CD4-positive, CD25-positive, alpha-beta regulatory T cell (primary cell): ENCODE results near the gene HGF. TPM values are rescaled to one million over a fixed set of nuclear protein-coding genes. Genes with fewer than 3 reads are reported as not detected.
A peak's percentile ranks its signal among the peaks of the same experiment; 100 is the strongest.
"Not testable (repeated sequence)": the region's sequence is repeated elsewhere in the genome, so short reads cannot be mapped to it uniquely, and the experiment has no call there.

Experiments used
- ATAC-seq, 2 donors: fragments of 150-1000 bp; cut with Tn5 transposase; one replicate each; pipeline ENCODE4 v1.10.0; 2021; ENCODE audit warnings: low read depth in 2 of 2, moderate number of reproducible peaks in 2 of 2, moderate library complexity in 1 of 2
- DNase-seq, 3 donors: peaks; one replicate each; pipeline versions ENCODE4 v3.0.0 to v3.0.0-alpha.2; 2012 to 2022; ENCODE audit warnings: mixed read lengths in 1 of 3
- H3K27ac ChIP-seq: one replicate; pipeline ENCODE4 v1.7.0; 2013; ENCODE audit warnings: mild to moderate bottlenecking, low read length; ENCODE audit not compliant: insufficient read depth, poor library complexity, severe bottlenecking
- H3K27me3 ChIP-seq: one replicate; pipeline ENCODE4 v1.7.0; 2013; ENCODE audit warnings: low read length; ENCODE audit not compliant: control insufficient read depth, insufficient read depth
- H3K36me3 ChIP-seq: one replicate; pipeline ENCODE4 v1.7.0; 2013; ENCODE audit warnings: mild to moderate bottlenecking, low read length, moderate library complexity; ENCODE audit not compliant: control insufficient read depth, insufficient read depth
- H3K4me1 ChIP-seq: 2 replicates; pipeline ENCODE4 v1.7.0; 2013; ENCODE audit warnings: mild to moderate bottlenecking, low read length; ENCODE audit not compliant: insufficient read depth, control insufficient read depth, poor library complexity, severe bottlenecking
- H3K4me3 ChIP-seq: one replicate; pipeline ENCODE4 v1.7.0; 2013; ENCODE audit warnings: low read depth, mild to moderate bottlenecking, low read length, moderate library complexity
- H3K9me3 ChIP-seq, 2 experiments: 1 replicate in 1 of 2; 2 replicates in 1 of 2; pipeline ENCODE4 v1.7.0; 2013; ENCODE audit warnings: low read length in 2 of 2, mild to moderate bottlenecking in 1 of 2, moderate library complexity in 1 of 2; ENCODE audit not compliant: control insufficient read depth in 2 of 2
- H3K27ac Mint-ChIP-seq, 3 donors: one replicate each; pipeline ENCODE4 v1.8.0; 2020 to 2022; ENCODE audit warnings: mild to moderate bottlenecking in 3 of 3, mixed read lengths in 3 of 3, moderate library complexity in 2 of 3
- H3K27me3 Mint-ChIP-seq: one replicate; pipeline ENCODE4 v1.8.0; 2022; ENCODE audit warnings: mild to moderate bottlenecking, mixed read lengths
- H3K36me3 Mint-ChIP-seq: one replicate; pipeline ENCODE4 v1.8.0; 2020; ENCODE audit warnings: mixed read lengths
- H3K4me1 Mint-ChIP-seq, 4 donors: one replicate each; pipeline ENCODE4 v1.8.0; 2020 to 2022; ENCODE audit warnings: mixed read lengths in 4 of 4, mild to moderate bottlenecking in 1 of 4
- H3K4me3 Mint-ChIP-seq, 4 donors: one replicate each; pipeline ENCODE4 v1.8.0; 2020 to 2022; ENCODE audit warnings: mild to moderate bottlenecking in 4 of 4, mixed read lengths in 4 of 4, moderate library complexity in 3 of 4
- H3K9me3 Mint-ChIP-seq, 7 donors: one replicate each; pipeline ENCODE4 v1.8.0; 2020 to 2022; ENCODE audit warnings: mixed read lengths in 7 of 7, mild to moderate bottlenecking in 3 of 7, moderate library complexity in 2 of 7
- polyA plus RNA-seq, 4 donors: library from polyadenylated mRNA; unstranded; fragments of 300-500 nt; fragmentation: Illumina TruSeq; gene quantifications; one replicate each; pipeline ENCODE4 v1.2.3, GENCODE V29; 2021
- total RNA-seq: library from RNA; stranded (reverse); gene quantifications from one replicate; pipeline ENCODE4 v1.2.3, GENCODE V29; 2022

The HGF gene
- total RNA-seq (0.57 TPM), polyA plus RNA-seq (not detected)

- Mint-ChIP-seq H3K27ac (no peak within 1 kb of the TSS), H3K36me3 (no peaks in the 10 kb centered on the region), H3K4me1 (no peaks in the 10 kb centered on the region), H3K4me3 (peak within 1 kb of the TSS in 1 of 4 donors; percentile 48), H3K27me3 (no peaks in the 10 kb centered on the region), H3K9me3 (peaks cover 2 to 12% (median 5%) of the 10 kb centered on the region in 7 donors)
- Histone ChIP-seq H3K27ac (no peak within 1 kb of the TSS), H3K4me1 (no peaks in the 10 kb centered on the region), H3K36me3 (no peaks in the 10 kb centered on the region), H3K4me3 (no peak within 1 kb of the TSS), H3K27me3 (no peaks in the 10 kb centered on the region), H3K9me3 (peaks cover 0 to 17% of the 10 kb centered on the region in 2 experiments)
- ATAC-seq (no peak), DNase-seq (no peak)
Measured at GRCh38 chr7:81769891-81770727, at the start of gene HGF. Gene HGF (minus strand): TSS chr7:81770047. CDS start chr7:81769971, 76 bp downstream.

- Histone ChIP-seq H3K4me1 (no peaks in the 10 kb centered on the region), H3K27ac (no peak overlapping the region), H3K4me3 (no peak overlapping the region), H3K36me3 (no peaks in the 10 kb centered on the region), H3K27me3 (no peaks in the 10 kb centered on the region), H3K9me3 (peaks cover 0 to 2% of the 10 kb centered on the region in 2 experiments)
- Mint-ChIP-seq H3K27me3 (no peaks in the 10 kb centered on the region), H3K27ac (no peak overlapping the region), H3K36me3 (no peaks in the 10 kb centered on the region), H3K4me3 (no peak overlapping the region), H3K4me1 (no peaks in the 10 kb centered on the region), H3K9me3 (peaks cover 1 to 15% (median 5%) of the 10 kb centered on the region in 7 donors)
- ATAC-seq, result no peak
- DNase-seq, result no peak
Measured at GRCh38 chr7:81816312-81816711, 46.5 kb upstream of the HGF start.

- ATAC-seq, H3K4me3 Mint-ChIP-seq, H3K4me1 Mint-ChIP-seq, H3K36me3 ChIP-seq, H3K27ac Mint-ChIP-seq, H3K27me3 Mint-ChIP-seq, H3K4me3 ChIP-seq, H3K4me1 ChIP-seq, H3K9me3 ChIP-seq, H3K27ac ChIP-seq, H3K36me3 Mint-ChIP-seq, DNase-seq, H3K27me3 ChIP-seq: not testable (repeated sequence)
- peaks cover 1 to 22% (median 8%) of the 10 kb centered on the region in 7 donors for H3K9me3 Mint-ChIP-seq
Measured at GRCh38 chr7:81812866-81813476, 43.1 kb upstream of the HGF start.

- H3K27me3 ChIP-seq, result no peaks in the 10 kb centered on the region
- no peaks in the 10 kb centered on the region for H3K4me1 Mint-ChIP-seq
- no peak for DNase-seq
Measured at GRCh38 chr7:81811956-81812865, 42.4 kb upstream of the HGF start.

GRCh38 chr7:81810476-81811155 is 40.8 kb upstream of the HGF start:
- no peak overlapping the region for H3K4me3 ChIP-seq
- Mint-ChIP-seq H3K27ac (no peak overlapping the region), H3K27me3 (no peaks in the 10 kb centered on the region), H3K36me3 (no peaks in the 10 kb centered on the region), H3K9me3 (peaks cover 0 to 26% (median 7%) of the 10 kb centered on the region in 7 donors), H3K4me3 (no peak overlapping the region), H3K4me1 (no peaks in the 10 kb centered on the region)
- no peaks in the 10 kb centered on the region for H3K36me3 ChIP-seq
- H3K27ac ChIP-seq, result no peak overlapping the region
- peaks cover 0 to under 1% of the 10 kb centered on the region in 2 experiments for H3K9me3 ChIP-seq
- H3K4me1 ChIP-seq, result no peaks in the 10 kb centered on the region
- ATAC-seq, result no peak
- no peaks in the 10 kb centered on the region for H3K27me3 ChIP-seq
- no peak for DNase-seq

More at GRCh38 chr7:81811956-81812865, 42.4 kb upstream of the HGF start:
- Mint-ChIP-seq H3K4me3 (no peak overlapping the region), H3K9me3 (peaks cover 0 to 22% (median 8%) of the 10 kb centered on the region in 7 donors), H3K27ac (no peak overlapping the region), H3K36me3 (no peaks in the 10 kb centered on the region), H3K27me3 (no peaks in the 10 kb centered on the region)
- H3K27ac ChIP-seq, result no peak overlapping the region
- no peak for ATAC-seq
- no peaks in the 10 kb centered on the region for H3K4me1 ChIP-seq
- H3K36me3 ChIP-seq, result no peaks in the 10 kb centered on the region
- H3K9me3 ChIP-seq, result peaks cover 0 to 2% of the 10 kb centered on the region in 2 experiments
- H3K4me3 ChIP-seq, result no peak overlapping the region

- H3K9me3 ChIP-seq, H3K27ac ChIP-seq, H3K4me3 Mint-ChIP-seq, H3K4me1 ChIP-seq, H3K4me3 ChIP-seq, DNase-seq, H3K4me1 Mint-ChIP-seq, H3K36me3 ChIP-seq, H3K27me3 ChIP-seq, H3K27me3 Mint-ChIP-seq, ATAC-seq, H3K27ac Mint-ChIP-seq, H3K36me3 Mint-ChIP-seq: not testable (repeated sequence)
- peaks cover 2 to 21% (median 6%) of the 10 kb centered on the region in 7 donors for H3K9me3 Mint-ChIP-seq
Measured at GRCh38 chr7:81808310-81808709, 38.5 kb upstream of the HGF start.

- H3K4me1 ChIP-seq, result no peaks in the 10 kb centered on the region
Measured at GRCh38 chr7:81803267-81803666, 33.4 kb upstream of the HGF start.

More at GRCh38 chr7:81803267-81803666, 33.4 kb upstream of the HGF start:
- Mint-ChIP-seq H3K27ac (no peak overlapping the region), H3K36me3 (no peaks in the 10 kb centered on the region), H3K4me3 (no peak overlapping the region), H3K9me3 (peaks cover 0 to 24% (median 12%) of the 10 kb centered on the region in 7 donors), H3K4me1 (no peaks in the 10 kb centered on the region), H3K27me3 (no peaks in the 10 kb centered on the region)
- no peak for DNase-seq
- H3K36me3 ChIP-seq, result no peaks in the 10 kb centered on the region
- H3K27me3 ChIP-seq, result no peaks in the 10 kb centered on the region
- no peak overlapping the region for H3K27ac ChIP-seq
- no peak for ATAC-seq
- no peak overlapping the region for H3K4me3 ChIP-seq
- no peaks in the 10 kb centered on the region for H3K9me3 ChIP-seq
